Fibroblast of lung (primary cell): ENCODE data around the gene SLC33A1.

Experiments used
- CTCF ChIP-seq, 2 donors: IDR thresholded peaks in 1 of 2; conservative IDR thresholded peaks in 1 of 2; 1 replicate in 1 of 2; 2 replicates in 1 of 2; pipeline ENCODE4 v1.5.1; 2011 to 2012; ENCODE audit warnings: low read length in 2 of 2, control low read depth in 1 of 2, inconsistent platforms in 1 of 2, low read depth in 1 of 2, mild to moderate bottlenecking in 1 of 2
- EZH2 ChIP-seq: IDR thresholded peaks from 2 replicates; pipeline ENCODE4 v1.5.1; 2012; ENCODE audit warnings: low read length, control low read depth, mild to moderate bottlenecking; ENCODE audit errors: missing control alignments

- TF ChIP-seq EZH2 (no peak), CTCF (conservative IDR thresholded peaks at IDR 0.05 in 1 of 2, IDR thresholded peaks at IDR 0.05 in 1 of 2; ENCODE audit: low read depth in 1 of 2, low read length in 2 of 2) (no peak)
Observed at GRCh38 chr3:155852341-155852740, 1.9 kb downstream of the SLC33A1 start.
